NCI-H2029 (cell line): ENCODE measurements around the gene RNF208.
"Not testable (repeated sequence)": the region's sequence is repeated elsewhere in the genome, so short reads cannot be mapped to it uniquely, and the experiment has no call there.

Experiments used
- DNase-seq: peaks from one replicate; lab custom pipeline; 2025; lab: John Stamatoyannopoulos, UW

The RNF208 gene, protein sequence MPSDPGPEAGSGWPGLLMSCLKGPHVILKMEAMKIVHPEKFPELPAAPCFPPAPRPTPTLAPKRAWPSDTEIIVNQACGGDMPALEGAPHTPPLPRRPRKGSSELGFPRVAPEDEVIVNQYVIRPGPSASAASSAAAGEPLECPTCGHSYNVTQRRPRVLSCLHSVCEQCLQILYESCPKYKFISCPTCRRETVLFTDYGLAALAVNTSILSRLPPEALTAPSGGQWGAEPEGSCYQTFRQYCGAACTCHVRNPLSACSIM

DNA sequence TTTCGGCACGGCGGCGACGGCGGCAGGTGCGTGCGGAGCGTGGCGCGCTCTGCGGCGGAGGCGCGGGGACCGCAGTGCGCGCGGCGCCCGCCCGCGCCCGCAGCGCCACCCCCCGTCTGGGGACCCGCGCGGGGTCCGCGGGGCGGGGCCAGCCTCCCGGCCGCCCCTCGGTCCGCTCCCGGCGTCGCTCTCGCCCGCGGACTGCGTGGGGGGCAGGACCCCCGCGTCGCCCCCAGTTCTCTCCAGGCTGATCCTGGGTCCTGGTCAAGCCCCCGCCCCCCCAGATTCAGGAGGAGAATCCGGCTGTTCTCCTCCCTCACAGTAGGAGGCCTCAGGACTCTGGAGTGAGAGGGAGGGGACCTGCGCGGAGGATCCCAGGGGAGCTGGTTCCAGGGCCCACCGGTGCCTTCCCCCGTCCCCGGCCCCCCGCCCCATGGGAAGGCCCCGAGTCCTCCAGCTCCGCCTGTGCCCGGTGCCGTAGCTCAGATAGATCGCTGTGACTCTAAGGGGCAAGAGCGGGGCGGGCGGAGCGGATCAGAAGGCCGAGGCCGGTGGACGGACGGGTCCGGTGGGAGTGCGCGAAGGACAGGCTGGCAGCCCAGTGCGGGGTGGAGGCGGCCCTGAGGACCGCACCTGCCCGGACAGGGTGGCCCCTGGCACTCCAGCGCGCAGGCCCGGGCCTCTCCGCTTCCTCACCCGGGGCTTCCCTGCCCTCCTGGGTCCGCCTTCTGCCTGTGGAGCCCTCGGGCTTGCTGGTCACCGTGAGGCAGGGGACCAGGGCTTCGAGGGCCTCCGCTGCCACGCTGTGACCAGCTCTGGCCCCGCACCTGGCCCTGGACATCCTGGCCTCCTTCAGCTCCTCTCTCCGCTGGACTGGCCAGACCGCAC, at the start of gene RNF208:
TSS of gene RNF208 (minus strand) at position 51 of the 888 bp plus-strand sequence. CDS start 1,028 bp downstream, outside the sequence.
- no peak for DNase-seq

DNA sequence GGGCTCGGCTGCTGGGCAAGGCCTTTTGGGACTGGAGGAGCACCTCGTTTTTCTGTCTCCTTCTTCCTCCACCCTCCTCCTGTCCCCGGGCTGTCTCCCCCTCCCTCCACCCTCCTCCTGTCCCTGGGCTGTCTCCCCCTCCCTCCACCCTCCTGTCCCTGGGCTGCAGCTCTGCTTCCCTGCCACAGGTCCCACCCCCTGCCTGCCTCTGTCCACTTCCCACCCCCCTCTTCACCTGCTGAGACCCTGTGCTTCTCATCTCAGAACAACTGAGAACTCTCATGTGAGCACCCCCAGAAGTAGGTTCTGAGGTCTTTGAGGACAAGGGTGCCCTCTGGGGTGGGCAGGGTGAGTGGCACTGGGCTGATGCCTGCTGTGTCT, 49.6 kb upstream of the RNF208 start:
- no peak for DNase-seq

DNA sequence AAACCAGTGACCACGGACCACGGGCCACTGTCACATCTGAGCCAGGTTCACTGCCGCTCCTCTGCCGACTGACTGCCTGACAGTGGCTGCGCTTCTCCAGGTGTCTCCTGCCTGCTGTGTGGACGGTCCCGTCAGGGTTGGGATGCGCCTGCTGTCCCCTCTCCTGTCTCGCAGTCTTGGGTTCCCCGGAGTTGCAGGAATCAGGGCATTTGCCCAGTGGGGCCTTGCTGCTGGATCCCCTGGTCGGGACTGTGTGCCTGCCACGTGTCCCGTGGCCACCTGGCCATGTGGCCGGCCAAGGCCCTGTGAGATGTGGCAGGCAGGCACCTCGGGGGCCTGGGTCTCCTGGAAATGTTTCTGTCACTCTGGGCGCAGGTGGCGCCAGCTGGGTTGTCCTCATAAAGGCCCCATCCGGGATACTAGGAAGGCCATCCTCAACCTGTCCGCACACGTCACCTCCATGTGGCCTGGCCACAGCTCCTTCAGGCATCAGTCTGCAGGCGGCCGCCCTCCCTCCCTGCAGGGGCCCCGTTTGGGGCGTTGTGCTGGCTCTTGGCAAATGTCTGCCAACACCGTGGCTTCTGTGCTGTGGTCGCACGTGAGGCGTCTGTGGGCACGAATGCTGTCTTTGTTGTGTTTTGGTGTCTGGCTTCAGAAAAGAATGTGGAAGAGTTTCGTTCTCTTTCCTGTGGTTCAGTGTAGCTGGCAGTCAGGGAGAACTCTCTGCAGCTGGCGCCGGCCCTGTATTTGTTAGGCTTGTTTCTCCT, 49.1 kb upstream of the RNF208 start:
- no peak for DNase-seq

DNA sequence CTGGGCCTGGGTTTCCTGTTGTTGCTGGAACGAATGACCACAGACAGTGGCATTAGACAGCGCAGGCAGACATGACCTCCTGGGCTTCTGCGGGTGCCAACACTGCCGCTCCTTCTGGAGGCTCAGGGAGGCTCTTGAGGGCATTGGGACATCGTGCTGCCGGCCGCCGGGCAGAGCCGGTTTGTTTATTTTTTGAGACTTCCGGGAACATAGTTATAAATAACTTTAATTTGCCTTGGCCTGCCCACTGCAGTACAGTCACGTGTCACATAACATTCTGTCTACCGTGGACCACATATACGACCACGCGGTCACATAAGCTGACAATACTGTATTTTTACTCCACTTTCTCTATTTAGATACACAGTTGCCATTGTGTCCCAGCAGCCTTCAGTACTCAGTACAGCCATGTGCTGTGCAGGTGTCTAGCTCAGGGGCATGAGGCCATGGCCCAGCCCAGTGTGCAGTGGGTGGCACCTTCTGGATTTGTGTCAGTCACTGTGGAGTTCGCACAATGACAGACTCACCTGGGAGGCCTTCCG, 47.3 kb upstream of the RNF208 start:
- DNase-seq, result peak; percentile 54

DNA sequence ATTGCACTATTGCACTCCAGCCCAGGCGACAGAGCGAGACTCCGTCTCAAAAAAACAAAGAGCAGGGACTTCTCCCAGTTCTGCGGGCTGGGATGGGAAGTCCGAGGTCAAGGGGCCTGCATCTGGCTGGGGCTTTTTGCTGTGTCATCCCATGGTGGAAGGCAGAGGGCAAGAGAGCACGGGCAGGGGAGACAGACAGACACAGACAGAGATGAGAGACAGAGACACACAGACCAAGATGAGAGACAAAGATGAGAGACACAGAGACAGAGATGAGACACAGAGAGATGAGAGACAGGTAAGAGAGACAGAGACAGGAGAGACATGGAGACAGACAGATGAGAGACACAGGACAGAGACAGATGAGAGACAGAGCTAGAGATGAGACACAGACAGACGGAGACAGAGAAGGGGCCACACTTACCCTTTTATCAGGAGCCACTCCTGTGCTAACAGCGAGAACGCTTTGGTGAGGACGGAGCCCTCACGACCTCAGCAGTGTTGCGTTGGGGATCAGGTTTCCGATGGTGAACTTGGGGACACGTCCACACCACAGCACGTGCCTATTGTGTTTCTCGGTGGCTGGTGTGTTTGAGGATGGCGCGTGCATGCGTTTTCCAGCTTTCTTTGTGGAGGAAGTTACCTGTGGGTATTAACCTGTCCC, 46.6 kb upstream of the RNF208 start:
- no peak for DNase-seq

DNA sequence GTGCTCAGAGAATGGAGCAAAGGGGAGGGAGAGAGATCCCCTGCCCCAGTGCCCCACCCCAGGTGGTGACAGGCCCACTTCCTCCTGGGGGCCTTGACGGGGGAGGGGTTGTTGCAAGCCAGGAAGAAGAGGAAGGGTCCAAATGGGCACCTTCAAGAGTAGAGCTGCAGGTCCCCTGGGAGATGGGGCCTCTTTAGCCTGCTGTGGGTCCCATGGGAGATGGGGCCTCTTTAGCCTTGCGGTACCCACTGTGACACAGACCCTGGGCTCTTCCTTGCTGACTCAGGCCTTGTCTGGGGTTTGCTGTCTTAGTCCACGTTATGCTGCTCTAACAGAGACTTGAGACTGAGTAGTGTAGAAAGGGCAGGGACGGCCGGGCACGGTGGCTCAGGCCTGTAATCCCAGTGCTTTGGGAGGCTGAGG, 45.9 kb upstream of the RNF208 start:
- no peak for DNase-seq

DNA sequence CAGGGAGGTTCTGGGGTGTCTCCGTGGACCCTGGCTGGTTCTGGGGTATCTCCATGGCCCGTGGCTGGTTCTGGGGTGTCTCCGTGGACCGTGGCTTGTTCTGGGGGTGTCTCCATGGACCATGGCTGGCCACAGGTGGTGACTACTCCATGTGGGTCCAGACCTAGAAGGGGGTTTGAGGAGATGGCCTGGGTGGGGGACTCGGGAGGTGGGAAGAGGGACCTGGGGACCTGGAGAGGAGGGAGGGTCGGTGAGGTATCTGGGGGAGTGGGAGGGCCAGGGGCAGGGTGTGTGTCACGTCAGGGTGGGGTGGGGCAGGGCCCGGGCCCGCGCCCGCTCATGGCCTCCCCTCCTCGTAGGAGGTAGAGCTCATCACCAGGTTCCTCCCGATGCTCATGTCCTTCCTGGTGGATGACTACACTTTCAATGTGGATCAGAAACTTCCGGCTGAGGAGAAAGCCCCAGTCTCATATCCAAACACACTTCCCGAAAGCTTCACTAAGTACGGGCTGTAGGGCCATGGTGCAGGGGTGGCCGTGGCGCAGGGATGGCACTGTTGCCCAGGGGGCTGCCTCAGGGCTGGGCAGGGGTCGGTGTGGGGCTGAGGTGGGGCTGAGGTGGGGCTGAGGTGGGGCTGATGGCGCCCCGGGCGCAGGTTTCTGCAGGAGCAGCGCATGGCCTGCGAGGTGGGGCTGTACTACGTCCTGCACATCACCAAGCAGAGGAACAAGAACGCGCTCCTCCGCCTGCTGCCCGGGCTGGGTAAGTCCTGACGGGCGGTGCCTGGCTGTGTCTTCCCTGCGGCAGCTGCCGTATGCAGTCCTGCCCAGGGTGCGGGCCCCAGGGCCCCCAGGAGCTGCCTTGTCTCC, 44.8 kb upstream of the RNF208 start:
- DNase-seq, result no peak

DNA sequence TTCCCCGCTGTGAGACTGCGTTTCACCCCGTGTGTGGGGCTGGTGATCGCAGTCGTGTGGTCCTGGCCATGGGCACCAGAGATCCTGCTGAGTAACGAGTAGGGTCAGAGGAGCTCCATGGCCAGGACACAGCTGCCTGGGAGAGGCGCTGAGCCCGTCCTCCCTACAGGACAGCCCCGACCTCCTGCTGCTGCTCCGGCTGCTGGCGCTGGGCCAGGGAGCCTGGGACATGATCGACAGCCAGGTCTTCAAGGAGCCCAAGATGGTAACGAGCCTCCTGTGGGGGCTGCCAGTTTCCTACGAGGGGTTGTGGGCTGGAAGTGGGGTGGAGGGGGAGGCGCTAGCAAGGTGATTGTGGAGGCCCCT, 44.1 kb upstream of the RNF208 start:
- no peak for DNase-seq

DNA sequence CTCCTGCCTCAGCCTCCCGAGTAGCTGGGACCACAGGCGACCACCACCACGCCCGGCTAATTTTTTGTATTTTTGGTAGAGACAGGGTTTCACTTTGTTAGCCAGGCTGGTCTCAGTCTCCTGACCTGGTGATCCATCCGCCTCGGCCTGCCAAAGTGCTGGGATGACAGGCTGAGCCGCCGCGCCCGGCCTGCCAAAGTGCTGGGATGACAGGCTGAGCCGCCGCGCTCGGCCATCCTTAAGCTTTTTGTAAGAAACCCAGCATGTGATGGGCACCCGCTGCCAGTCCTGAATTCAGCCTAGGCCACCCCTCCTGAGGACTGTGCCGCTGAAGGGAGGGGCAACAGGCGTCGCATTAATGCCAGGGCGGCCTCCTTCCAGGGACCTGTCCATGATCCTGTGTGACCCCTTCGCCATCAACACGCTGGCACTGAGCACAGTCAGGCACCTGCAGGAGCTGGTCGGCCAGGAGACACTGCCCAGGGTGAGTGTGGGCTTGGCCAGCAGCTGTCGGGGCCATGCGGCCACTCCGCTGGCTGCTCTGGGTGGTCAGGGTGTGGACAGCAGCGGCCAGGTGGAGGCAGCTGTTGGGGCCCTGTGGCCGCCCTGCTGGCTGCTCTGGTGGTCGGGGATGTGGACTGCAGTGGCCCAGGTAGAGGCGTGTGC, 43.6 kb upstream of the RNF208 start:
- DNase-seq, result no peak

DNA sequence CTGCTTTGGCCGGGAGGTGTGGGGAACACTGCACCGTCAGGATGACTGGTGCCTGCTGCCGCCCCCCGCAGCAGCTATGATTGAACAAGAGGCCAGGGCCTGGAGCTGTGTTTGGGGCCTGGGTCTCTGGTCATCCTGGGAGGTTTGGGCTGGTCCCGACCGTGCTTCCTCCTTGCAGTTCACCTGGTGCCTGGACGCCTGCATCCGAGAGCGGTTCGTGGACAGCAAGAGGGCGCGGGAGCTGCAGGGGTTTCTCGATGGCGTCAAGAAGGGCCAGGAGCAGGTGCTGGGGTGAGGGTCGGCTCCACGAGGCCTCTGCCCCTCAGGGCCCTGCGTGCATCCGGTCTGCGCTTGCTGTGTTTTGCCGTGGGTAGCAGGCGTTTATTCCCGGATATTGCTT, 42.0 kb upstream of the RNF208 start:
- no peak for DNase-seq

DNA sequence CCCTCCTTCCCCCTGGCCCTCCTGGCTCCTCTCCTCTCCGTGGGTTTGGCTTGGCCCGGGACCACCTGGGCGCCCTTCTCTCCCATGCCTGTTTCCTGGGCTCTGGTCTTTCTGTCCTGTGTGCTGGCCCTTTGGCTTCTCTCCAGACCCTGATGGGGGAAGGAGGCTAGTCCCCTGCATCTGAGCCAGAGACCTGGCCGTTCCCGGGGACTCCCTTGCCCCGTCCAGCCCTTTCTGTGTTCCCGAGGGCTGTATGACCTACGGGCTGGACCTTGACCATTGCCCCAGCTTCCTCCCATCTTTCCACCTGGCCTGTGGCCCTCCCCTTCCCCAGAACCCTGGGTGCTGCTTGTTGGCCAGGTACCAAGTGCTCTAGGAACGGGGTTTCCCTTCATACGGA, 41.5 kb upstream of the RNF208 start:
- no peak for DNase-seq

DNA sequence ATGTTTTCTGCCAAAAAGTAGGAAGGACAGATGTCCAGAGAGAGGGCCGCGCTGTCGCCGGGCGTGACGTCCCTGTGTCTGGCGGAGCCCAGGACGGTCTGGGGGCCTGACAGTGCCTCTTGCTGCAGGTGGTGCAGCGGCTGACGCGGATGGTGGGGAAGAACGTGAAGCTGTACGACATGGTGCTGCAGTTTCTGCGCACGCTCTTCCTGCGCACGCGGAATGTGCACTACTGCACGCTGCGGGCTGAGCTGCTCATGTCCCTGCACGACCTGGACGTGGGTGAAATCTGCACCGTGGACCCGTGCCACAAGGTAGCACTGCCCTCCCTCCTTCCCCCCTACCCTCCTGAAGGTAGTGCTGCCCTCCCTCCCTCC, 40.9 kb upstream of the RNF208 start:
- no peak for DNase-seq

DNA sequence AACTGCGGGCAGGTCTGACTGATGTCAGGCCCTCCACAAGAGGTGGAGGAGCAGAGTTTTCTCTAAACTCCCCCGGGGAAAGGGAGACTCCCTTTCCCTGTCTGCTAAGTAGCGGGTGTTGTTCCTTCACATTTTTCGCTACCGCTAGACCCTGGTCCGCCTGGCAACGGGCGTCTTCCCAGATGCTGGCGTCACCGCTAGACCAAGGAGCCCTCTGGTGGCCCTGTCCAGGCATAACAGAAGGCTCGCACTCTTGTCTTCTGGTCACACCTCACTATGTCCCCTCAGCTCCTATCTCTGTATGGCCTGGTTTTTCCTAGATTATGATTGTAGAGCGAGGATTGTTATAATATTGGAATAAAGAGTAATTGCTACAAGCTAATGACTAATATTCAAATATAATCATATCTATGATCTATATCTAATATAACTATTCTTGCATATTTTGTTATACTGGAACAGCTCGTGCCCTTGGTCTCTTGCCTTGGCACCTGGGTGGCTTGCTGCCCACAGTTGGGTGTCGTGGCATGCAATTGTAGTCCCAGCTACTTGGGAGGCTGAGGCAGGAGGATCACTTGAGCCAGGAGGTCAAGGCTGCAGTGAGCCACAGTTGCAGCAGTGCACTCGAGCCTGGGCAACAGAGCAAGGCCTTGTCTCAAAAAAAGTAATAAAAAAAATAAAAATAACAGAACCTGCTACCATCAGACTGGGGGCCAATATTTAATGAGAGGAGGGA, 40.3 kb upstream of the RNF208 start:
- not testable (repeated sequence) for DNase-seq

DNA sequence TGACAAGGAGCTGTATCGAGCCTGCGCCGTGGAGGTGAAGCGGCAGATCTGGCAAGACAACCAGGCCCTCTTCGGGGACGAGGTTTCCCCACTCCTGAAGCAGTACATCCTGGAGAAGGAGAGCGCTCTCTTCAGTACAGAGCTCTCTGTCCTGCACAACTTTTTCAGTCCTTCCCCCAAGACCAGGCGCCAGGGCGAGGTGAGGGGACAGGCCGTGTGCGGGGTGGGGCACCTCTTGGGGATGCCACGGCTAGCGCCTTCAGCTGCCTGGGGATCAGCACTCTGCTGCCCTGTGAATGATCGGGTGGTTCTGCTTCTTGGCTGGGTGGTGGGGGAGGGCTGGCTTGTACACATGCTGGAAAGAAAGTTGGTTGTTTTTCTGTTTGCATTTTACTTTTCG, 34.8 kb upstream of the RNF208 start:
- no peak for DNase-seq

DNA sequence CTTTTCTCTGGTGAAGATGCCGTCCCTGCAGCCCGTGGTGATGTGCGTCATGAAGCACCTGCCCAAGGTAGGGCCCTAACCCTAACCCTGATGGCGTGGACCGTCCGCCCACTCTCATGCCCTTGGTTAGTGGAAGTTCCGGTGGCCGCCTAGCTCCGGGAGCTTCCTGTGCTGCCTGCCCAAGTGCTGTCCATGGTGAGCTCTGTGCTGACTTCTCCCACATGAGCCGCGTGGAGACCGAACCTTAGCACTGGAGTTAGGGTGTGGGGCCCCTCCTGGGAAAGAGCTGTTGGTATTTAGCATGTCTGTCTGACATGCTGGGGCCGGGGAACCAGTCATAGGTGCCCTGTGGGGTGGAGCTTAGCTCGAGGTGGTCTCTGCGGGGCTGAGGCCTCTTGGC, 34.3 kb upstream of the RNF208 start:
- no peak for DNase-seq

DNA sequence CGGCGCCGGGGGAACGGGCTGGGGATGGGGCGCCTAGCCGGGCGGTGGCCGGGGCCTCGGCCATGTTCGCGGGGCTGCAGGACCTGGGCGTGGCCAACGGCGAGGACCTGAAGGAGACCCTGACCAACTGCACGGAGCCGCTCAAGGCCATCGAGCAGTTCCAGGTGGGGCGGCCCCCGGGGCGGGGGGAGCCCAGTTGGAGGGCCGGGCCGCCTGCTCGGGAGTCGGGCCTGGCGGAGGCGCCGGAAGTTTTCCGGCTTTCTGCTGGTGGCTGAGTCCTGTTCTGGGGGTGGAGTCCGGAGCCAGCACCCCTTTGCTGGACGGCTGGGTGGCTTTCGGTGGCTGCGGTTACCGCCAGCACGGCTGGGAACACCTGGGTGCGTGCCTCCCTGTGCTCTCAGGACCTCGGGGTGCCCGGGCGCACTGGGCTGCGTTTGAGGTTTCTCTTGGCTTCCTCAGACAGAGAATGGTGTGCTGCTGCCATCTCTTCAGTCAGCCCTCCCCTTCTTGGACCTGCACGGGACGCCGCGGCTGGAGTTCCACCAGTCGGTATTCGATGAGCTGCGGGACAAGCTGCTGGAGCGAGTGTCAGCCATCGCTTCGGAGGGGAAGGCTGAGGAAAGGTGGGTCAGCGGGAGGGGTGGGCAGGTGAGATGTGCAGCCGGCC, 33.5 kb upstream of the RNF208 start:
- DNase-seq, result peak; percentile 24

DNA sequence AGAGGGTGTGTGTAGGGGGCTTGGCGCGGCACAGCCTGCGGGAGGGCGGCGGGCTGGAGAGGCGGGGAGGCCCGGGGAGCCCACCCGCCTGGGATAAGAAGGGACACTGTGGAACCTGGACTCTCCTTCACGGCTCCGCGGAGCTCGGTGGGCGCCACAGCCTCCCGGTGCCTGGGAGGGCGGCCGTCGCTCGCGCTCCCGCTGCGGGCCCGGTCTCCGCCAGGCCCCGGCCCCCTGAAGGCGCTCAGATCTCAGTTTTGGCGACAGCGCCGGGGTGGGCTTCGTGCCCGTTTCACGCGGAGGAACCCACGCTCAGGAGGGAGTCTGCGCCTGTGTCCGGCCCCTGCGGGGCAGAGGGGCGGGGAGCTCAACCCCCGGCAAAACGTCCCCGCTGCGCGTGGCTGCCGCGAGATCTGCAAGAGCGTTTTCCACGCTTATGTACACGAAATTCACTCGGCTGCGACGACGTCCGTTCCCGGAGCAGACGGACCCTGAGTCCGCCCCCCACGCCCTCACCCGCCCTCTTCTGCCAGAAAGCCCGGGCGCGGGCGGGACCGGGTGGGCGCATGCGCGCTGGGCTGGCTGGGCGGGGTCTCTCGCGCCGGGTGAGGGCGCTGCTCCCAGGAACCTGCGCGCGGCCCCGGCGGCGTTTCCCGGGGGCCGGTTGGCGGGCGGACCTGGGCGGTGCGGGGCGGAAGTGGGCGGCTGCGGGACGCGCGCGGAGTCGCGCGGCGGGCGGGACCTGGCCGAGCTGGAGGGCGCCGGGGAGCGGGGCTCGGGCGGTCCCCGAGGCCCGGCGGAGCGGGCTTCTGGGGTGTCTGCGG, 32.8 kb upstream of the RNF208 start, which contains the start of gene NELFB:
TSS of gene NELFB (plus strand) at position 704 of the 824 bp plus-strand sequence.
- peak; percentile 76 for DNase-seq
